DMS79 (cell line): Measurements from ENCODE around the gene FCER2.
"Not testable (repeated sequence)": the region's sequence is repeated elsewhere in the genome, so short reads cannot be mapped to it uniquely, and the experiment has no call there.

Experiments
- DNase-seq: peaks from one replicate; lab custom pipeline; 2025; lab: John Stamatoyannopoulos, UW

FCER2 gene

GRCh38 chr19:7701654-7702457 lies at the start of gene FCER2:
Gene FCER2 (minus strand): TSS chr19:7702131. CDS start chr19:7699760, 2,371 bp downstream.
- DNase-seq: no peak

- DNase-seq: no peak
Observed at GRCh38 chr19:7751157-7751783, 49.3 kb upstream of the FCER2 start.

DNA sequence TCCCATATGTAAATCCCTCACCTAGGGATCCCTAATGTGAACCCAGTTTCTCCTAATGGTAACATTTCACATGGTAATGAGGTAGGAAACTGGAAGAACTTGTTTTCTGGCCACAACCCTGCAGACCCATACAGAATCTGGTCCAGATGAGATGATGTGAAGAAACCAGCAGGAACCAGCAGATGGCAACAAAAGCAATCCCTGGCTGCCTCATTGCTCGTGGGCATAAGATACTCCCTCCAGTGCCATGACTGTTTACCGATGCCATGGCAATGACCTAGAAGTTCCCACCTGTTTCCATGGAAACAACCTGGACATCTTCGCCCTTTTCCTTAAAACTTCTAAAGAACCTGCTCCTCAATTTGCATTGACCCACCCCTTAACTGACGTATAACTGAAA lies 46.8 kb upstream of the FCER2 start:
- no peak for DNase-seq

- DNase-seq: no peak
Observed at GRCh38 chr19:7748171-7748570, 46.2 kb upstream of the FCER2 start.

GRCh38 chr19:7746903-7747884 lies 45.3 kb upstream of the FCER2 start, which contains the start of gene CD209:
Gene CD209 (minus strand): TSS chr19:7747534. CDS start chr19:7747511, 23 bp downstream.
- no peak for DNase-seq

GRCh38 chr19:7746306-7746705 lies 44.4 kb upstream of the FCER2 start:
- DNase-seq: not testable (repeated sequence)

DNA sequence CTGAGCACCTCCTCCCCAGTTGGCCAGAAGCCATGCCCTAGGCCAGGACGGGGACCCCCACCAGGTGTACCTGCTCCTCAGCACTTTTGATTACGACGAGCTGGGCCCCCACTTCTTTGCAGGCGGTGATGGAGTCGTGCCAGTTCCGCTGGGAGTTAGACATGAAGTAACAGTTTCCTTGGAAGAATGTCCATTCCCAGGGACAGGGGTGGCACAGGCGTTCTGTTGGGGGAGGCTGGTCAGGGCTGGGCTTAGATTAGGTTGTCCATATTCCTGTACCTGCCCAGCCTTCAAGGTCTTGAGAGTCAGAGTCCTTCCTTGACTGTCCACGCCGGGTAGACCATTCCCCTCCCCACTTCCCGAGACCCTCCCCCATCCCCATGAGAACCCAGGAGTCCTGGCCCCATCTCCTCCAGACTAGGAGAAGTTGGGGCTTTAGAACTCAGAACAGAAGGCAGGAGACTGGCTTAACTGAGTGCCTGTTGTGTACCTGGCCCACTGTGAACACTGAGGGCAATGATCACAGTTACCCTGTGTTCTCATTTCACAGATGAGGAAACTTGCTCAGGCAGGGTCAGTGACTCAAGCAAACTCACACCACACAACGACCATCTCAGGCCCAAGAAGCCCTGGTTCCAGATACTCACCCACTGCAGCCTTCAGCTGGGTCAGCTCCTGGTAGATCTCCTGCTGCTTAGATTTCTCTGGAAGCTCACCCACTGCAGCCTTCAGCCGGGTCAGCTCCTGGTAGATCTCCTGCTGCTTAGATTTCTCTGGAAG lies 43.1 kb upstream of the FCER2 start:
- no peak for DNase-seq

GRCh38 chr19:7744199-7744786 lies 42.4 kb upstream of the FCER2 start:
- DNase-seq: no peak

DNA sequence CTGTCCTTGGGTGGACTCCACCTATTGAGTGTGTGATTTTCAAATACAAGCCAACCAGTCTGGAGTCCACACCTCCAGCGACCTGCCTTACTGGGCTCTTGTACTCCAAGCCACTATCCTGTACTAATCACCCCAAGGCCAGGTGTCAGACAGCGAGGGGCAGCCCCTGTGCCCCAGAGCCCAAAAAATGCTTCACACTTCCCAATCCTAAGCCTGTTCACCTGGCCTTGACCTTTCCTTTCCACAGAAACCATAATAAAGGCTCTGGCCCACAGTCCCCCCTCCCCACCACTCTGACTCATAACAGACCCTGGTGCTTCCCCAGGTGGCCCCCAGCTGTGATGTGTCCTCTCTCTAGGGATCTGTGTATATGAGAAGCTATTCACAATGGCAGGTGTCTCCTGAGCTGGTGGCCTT lies 41.5 kb upstream of the FCER2 start:
- DNase-seq: no peak

GRCh38 chr19:7742991-7743390 lies 41.1 kb upstream of the FCER2 start:
- no peak for DNase-seq

DNA sequence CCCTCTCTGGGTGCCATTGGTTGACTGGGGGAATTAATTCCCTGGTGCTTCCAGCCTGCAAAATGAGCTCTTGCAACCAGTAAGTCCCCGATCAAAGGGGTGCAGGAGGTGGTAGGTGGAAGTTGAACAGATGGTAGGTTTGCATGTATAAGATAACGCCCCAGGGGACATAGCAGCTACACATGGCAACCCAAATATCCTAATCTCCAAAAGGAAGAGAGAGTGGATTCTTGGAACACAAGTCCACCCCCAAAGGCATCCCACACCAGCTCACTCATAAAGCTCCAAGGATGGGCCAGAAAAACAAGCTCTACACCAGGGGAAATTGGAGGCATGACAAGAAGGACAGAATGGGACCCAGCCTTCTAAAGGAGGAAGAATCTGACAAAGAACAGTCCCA lies 40.6 kb upstream of the FCER2 start:
- DNase-seq: no peak

DNA sequence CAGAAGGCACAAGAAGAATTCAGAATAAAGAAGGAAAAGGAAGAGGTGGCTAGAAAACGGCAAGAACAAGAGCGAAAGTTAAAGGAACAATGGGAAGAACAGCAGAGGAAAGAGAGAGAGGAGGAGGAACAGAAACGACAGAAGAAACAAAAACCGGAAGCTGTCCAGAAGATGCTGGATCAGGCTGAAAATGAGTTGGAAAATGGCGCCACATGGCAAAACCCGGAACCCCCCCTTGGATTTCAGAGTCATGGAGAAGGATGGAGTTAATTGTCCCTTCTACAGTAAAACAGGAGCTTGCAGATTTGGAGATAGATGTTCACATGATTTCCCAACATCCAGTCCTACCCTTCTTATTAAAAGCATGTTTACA lies 38.7 kb upstream of the FCER2 start:
- no peak for DNase-seq

- no peak for DNase-seq
Observed at GRCh38 chr19:7739801-7740681, 38.1 kb upstream of the FCER2 start.

DNA sequence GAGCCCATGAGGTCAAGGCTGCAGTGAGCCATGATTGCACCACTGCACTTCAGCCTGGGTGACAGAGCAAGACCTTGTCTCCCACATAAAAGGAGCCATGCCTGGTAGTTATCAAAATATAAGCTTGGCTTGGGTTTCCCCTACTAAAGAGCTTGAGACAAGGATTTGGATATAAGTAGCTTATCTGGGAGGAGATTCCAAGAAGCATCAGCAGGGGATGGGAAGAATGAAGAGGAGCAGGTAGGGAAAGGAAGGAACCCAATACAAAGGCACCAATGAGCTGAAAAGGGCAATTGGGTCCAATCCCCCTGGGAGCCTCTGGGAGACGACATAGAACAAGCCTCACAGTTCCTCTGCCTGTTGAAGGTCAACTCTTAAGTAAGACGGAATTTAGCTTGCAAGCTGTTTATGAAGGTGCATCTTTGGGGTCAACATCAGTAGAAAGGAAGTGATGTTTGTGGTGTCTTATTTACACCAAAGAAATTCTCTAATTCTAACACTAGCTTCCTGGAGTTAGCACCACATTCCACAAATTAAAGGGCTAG lies 37.4 kb upstream of the FCER2 start:
- DNase-seq: no peak

- DNase-seq: no peak
Observed at GRCh38 chr19:7738023-7738422, 36.1 kb upstream of the FCER2 start.

GRCh38 chr19:7737215-7737614 lies 35.3 kb upstream of the FCER2 start:
- no peak for DNase-seq

- no peak for DNase-seq
Observed at GRCh38 chr19:7736148-7736547, 34.2 kb upstream of the FCER2 start.

- no peak for DNase-seq
Observed at GRCh38 chr19:7734220-7735203, 32.6 kb upstream of the FCER2 start.

GRCh38 chr19:7733376-7733775 lies 31.4 kb upstream of the FCER2 start:
- no peak for DNase-seq
